K562 (cell line): ENCODE data around the gene CDS1. TPM values are rescaled to one million over a fixed set of nuclear protein-coding genes. Genes with fewer than 3 reads are reported as not detected.

Experiments
- ATAC-seq: fragments of 200-7000 bp; cut with Tn5 transposase; 3 replicates; pipeline ENCODE4 v1.9.1; 2020; ENCODE audit warnings: moderate library complexity
- BruUV-seq: library from RNA; stranded (reverse); fragments of 400-500 nt; replicated peaks from 2 replicates; lab custom pipeline; 2021; lab: Mats Ljungman, UMichigan
- CTCF ChIA-PET: fragments of 300-600 bp; formaldehyde crosslinking; extraction: SDS; loops from one replicate; lab custom pipeline; 2021; ENCODE audit warnings: low intra/inter-chr PET ratio; lab: Yijun Ruan, JAX
- POLR2A ChIA-PET: fragments of 300-600, 350-650 bp; sonication (Branson Sonifier 250); formaldehyde crosslinking; extraction: SDS; loops from one replicate; lab custom pipeline; 2021; ENCODE audit warnings: antibody characterized with exemption, inconsistent platforms; lab: Yijun Ruan, JAX
- DNase-seq, 4 experiments: peaks; one replicate each; pipeline versions ENCODE4 v3.0.0 to v3.0.0-alpha.2; 2011 to 2018; ENCODE audit warnings: low spot score in 3 of 4, mixed read lengths in 3 of 4; ENCODE audit errors: extremely low read depth in 1 of 4
- FAIRE-seq: peaks from 2 replicates; lab custom pipeline; 2011; peaks lifted over from hg19 to GRCh38; lab: Jason Lieb, UNC
- H2AFZ ChIP-seq: 2 replicates; pipeline ENCODE4 v1.6.0; 2011; ENCODE audit warnings: low read depth, low read length, control low read depth, inconsistent platforms
- H3K27ac ChIP-seq: fragments of 200-600 bp; 3 replicates; pipeline ENCODE4 v1.8.0; 2011; ENCODE audit warnings: low read depth, mild to moderate bottlenecking, control low read depth, inconsistent platforms, low read length, moderate library complexity, mixed read lengths; ENCODE audit errors: extremely low read depth
- H3K27me3 ChIP-seq, 2 experiments: fragments of 300-600 bp in 1 of 2; 2 replicates in 1 of 2; 3 replicates in 1 of 2; pipeline versions ENCODE4 v1.6.0 to v1.8.0; 2011; ENCODE audit warnings: inconsistent platforms in 2 of 2, low read length in 2 of 2, mild to moderate bottlenecking in 1 of 2, mixed read lengths in 1 of 2, moderate library complexity in 1 of 2; ENCODE audit not compliant: control insufficient read depth in 2 of 2, insufficient read depth in 2 of 2
- H3K36me3 ChIP-seq: fragments of 300-600 bp; 3 replicates; pipeline ENCODE4 v1.8.0; 2011; ENCODE audit warnings: mild to moderate bottlenecking, low read length, inconsistent platforms; ENCODE audit not compliant: control insufficient read depth, insufficient read depth
- H3K4me1 ChIP-seq, 2 experiments: fragments of 200-600 bp in 1 of 2; replicated peaks in 1 of 2; 2 replicates in 1 of 2; 3 replicates in 1 of 2; pipeline versions ENCODE4 v1.5.1 to v1.8.0; 2011; ENCODE audit warnings: inconsistent platforms in 2 of 2, low read length in 2 of 2, mild to moderate bottlenecking in 1 of 2, mixed read lengths in 1 of 2, moderate library complexity in 1 of 2; ENCODE audit not compliant: control insufficient read depth in 2 of 2, insufficient read depth in 2 of 2
- H3K4me2 ChIP-seq: 2 replicates; pipeline ENCODE4 v1.6.1; 2011; ENCODE audit warnings: low read length, control low read depth, inconsistent platforms, mixed read lengths; ENCODE audit not compliant: insufficient read depth
- H3K4me3 ChIP-seq: fragments of 200-600 bp; sonication (generic), shearing (Covaris generic); 2 replicates; pipeline ENCODE4 v1.5.1; 2016; ENCODE audit warnings: control low read depth, inconsistent platforms
- H3K79me2 ChIP-seq: fragments of 200-600 bp; 3 replicates; pipeline ENCODE4 v1.8.0; 2011; ENCODE audit warnings: low read length, inconsistent platforms; ENCODE audit not compliant: control insufficient read depth, insufficient read depth
- H3K9ac ChIP-seq, 2 experiments: 2 replicates each; pipeline versions ENCODE4 v1.6.0 to v1.6.1; 2011; ENCODE audit warnings: low read depth in 2 of 2, low read length in 2 of 2, control low read depth in 1 of 2, inconsistent platforms in 1 of 2, mild to moderate bottlenecking in 1 of 2, mixed read lengths in 1 of 2; ENCODE audit not compliant: insufficient read depth in 1 of 2
- H3K9me1 ChIP-seq: one replicate; pipeline ENCODE4 v1.6.0; 2011; ENCODE audit warnings: inconsistent platforms, mild to moderate bottlenecking, low read length, moderate library complexity; ENCODE audit not compliant: control insufficient read depth, insufficient read depth
- H3K9me3 ChIP-seq: replicated peaks from 2 replicates; pipeline ENCODE4 v1.5.1; 2011; ENCODE audit warnings: low read depth, low read length, inconsistent platforms; ENCODE audit not compliant: control insufficient read depth, insufficient read depth
- H4K20me1 ChIP-seq: replicated peaks from 2 replicates; pipeline ENCODE4 v1.6.1; 2011; ENCODE audit warnings: low read length, inconsistent platforms, mixed read lengths; ENCODE audit not compliant: control insufficient read depth, insufficient read depth
- CREB1 ChIP-seq, 2 experiments: sonication (generic) in 1 of 2; formaldehyde crosslinking in 1 of 2; IDR thresholded peaks; 2 replicates each; pipeline versions ENCODE4 v1.6.1 to v1.8.0; 2012 to 2022; ENCODE audit warnings: inconsistent platforms in 1 of 2, mild to moderate bottlenecking in 1 of 2, missing genetic modification reagents in 1 of 2, moderate library complexity in 1 of 2
- MEIS2 ChIP-seq: fragments of 450-650 bp; IDR thresholded peaks from 2 replicates; pipeline ENCODE4 v1.6.1; 2014; ENCODE audit warnings: mild to moderate bottlenecking; ENCODE audit not compliant: partially characterized antibody
- PBX2 ChIP-seq, 2 experiments: IDR thresholded peaks in 1 of 2; conservative IDR thresholded peaks in 1 of 2; 2 replicates each; pipeline ENCODE4 v1.6.1; 2016; ENCODE audit warnings: low read depth in 2 of 2, mild to moderate bottlenecking in 1 of 2, missing compliant biosample characterization in 1 of 2, missing genetic modification characterization in 1 of 2, moderate library complexity in 1 of 2
- PRDM10 ChIP-seq: fragments of 450-650 bp; IDR thresholded peaks from 2 replicates; pipeline ENCODE4 v1.6.1; 2018; ENCODE audit not compliant: partially characterized antibody
- WGBS: fragments of 100-300 bp; shearing (Covaris generic); methylation state at CpG from one replicate; pipeline ENCODE4 v1.1.6; 2016; ENCODE audit warnings: low coverage, mixed read lengths; ENCODE audit not compliant: insufficient coverage; ENCODE audit errors: missing lambda C conversion rate; 5-methylcytosine and 5-hydroxymethylcytosine counted together
- in situ Hi-C: fragments of 300-500 bp; cut with MboI; formaldehyde crosslinking; loops from 4 replicates; pipeline ENCODE4 v1.15.0; 2018; ENCODE audit warnings: inconsistent platforms, mixed read lengths
- intact Hi-C: fragments of 100-400 bp; cut with micrococcal nuclease; formaldehyde crosslinking; loops from 2 replicates; pipeline ENCODE4 v1.14.2; 2022
- polyA plus RNA-seq, 8 experiments: library from polyadenylated mRNA; depleted of rRNA in 4 of 8; stranded (reverse) in 5 of 8; unstranded in 3 of 8; fragments of >200 nt; fragmentation: Nextera tagmentation in 2 of 8; fragmentation: Illumina TruSeq in 1 of 8; extraction: Ambion mirVana in 2 of 8; extraction: Trizol in 1 of 8; gene quantifications; 2 replicates each; pipeline versions ENCODE4 v1.2.1 to v1.2.3, GENCODE V29; 2011 to 2014; ENCODE audit warnings: inconsistent platforms in 1 of 8, missing spikeins in 1 of 8
- total RNA-seq, 7 experiments: library from RNA; depleted of rRNA in 6 of 7; stranded (reverse); fragments of >200 nt in 6 of 7; fragmentation: Illumina TruSeq in 2 of 7; extraction: Trizol in 2 of 7; gene quantifications; 2 replicates each; pipeline versions ENCODE4 v1.2.1 to v1.2.3, GENCODE V29; 2011 to 2021; ENCODE audit warnings: low replicate concordance in 1 of 7

The CDS1 gene
- total and polyA plus RNA-seq, 9 of the 15 experiments (the other 6 are each of a cell fraction or from before 2014, with no cell fraction given) = 0.04 to 0.42 (median 0.15) TPM

GRCh38 chr4:84677093-84677492 is 94.2 kb downstream of the CDS1 start:
- ATAC-seq = peak; percentile 67
- DNase-seq = peak in 1 of 4 experiments; percentile 8
- peaks cover 0 to 10% of the 10 kb centered on the region in 2 experiments; a peak in 4 of 5 replicates for H3K4me1 ChIP-seq
- peak overlapping the region in 1 of 2 experiments; percentile 75; a peak in 1 of 4 replicates for H3K9ac ChIP-seq
- H3K79me2 ChIP-seq = no peaks in the 10 kb centered on the region
- H3K9me1 ChIP-seq = no peaks in the 10 kb centered on the region
- no peak for FAIRE-seq
- no peak overlapping the region for H2AFZ ChIP-seq
- no TSS peak for BruUV-seq
- peak; percentile 71 for TF ChIP-seq MEIS2
- TF ChIP-seq PRDM10 = peak; percentile 22
- TF ChIP-seq PBX2 (CRISPR knock-in tag; IDR thresholded peaks at IDR 0.05; ENCODE audit: low read depth) = no peak
- TF ChIP-seq PBX2 (tag; conservative IDR thresholded peaks at IDR 0.05; ENCODE audit: low read depth) = peak; percentile 49
- TF ChIP-seq CREB1 (IDR thresholded peaks at IDR 0.05) = no peak
- TF ChIP-seq CREB1 (CRISPR knock-in tag; IDR thresholded peaks at IDR 0.05) = no peak
- H4K20me1 ChIP-seq = no peaks in the 10 kb centered on the region
- WGBS = 14% methylated on average over 9 of the region's 9 CpGs
- ChIA-PET CTCF (no interaction called here), POLR2A (interaction anchor here (1.2 kb wide), 1 partner anchor 11 kb away, joined by 3 read pairs; no protein-coding TSS in a partner anchor)
- in situ Hi-C loops = no loop called here
- H3K27me3 ChIP-seq = no peaks in the 10 kb centered on the region
- H3K4me3 ChIP-seq = no peak overlapping the region
- H3K9me3 ChIP-seq = no peaks in the 10 kb centered on the region
- intact Hi-C loops = no loop called here
- H3K36me3 ChIP-seq = no peaks in the 10 kb centered on the region
- H3K4me2 ChIP-seq = no peak overlapping the region
- no peak overlapping the region for H3K27ac ChIP-seq
